ENCODE data around the gene MTHFSD.

The MTHFSD gene

DNA sequence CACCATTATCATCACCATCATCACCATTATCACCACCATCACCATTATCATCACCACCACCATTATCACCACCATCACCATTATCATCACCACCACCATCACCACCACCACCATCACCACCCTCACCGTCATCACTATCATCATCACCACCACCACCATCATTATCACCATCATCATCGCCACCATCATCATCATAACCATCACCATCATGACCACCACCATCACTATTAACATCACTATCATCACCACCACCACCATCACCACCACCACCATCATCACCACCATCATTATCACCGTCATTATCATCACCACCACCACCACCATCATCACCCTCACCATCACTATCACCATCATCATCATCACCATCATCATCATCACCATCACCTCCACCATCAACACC is 32.5 kb upstream of the MTHFSD start:
- H3K27ac ChIP-seq: no peak overlapping the region
- TF ChIP-seq CTCF (conservative IDR thresholded peaks at IDR 0.05): no peak

GRCh38 chr16:86585821-86586611 is 31.0 kb upstream of the MTHFSD start:
- no peak for TF ChIP-seq CTCF (conservative IDR thresholded peaks at IDR 0.05)
- no peak overlapping the region for H3K27ac ChIP-seq

- no peak overlapping the region for H3K27ac ChIP-seq
- TF ChIP-seq CTCF (conservative IDR thresholded peaks at IDR 0.05): no peak
Observed at GRCh38 chr16:86584726-86585721, 30.0 kb upstream of the MTHFSD start.

DNA sequence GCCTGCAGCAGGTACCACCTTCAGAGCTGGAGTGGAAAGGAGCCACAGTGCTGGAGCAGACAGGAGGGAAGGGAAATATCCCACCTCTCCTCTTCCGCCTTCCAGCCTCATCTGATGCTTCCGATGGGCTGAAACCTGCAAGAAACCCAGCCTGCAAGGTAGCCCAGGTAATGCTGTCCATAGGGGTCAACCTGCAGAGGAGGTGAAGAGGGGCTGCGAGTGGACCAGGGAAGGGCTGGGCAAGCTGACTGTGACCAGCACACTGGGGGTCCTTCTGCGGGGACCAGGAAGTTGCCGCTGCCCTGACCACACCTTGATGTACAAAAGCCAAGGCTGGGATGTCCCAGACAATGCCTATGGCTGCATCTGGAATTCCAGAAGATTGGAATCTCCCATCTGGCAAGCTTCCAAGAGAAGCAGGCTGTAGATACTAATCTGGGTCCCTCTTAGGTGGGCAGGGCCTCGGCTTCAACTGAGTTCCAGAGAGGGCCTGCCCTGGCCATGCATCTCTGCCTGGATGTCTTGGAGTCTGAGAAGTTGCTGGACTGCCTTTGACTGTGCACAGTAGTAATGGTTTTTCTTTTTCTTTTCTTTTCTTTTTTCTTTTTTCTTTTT is 29.1 kb upstream of the MTHFSD start:
- TF ChIP-seq CTCF (conservative IDR thresholded peaks at IDR 0.05): no peak
- H3K27ac ChIP-seq: no peak overlapping the region

DNA sequence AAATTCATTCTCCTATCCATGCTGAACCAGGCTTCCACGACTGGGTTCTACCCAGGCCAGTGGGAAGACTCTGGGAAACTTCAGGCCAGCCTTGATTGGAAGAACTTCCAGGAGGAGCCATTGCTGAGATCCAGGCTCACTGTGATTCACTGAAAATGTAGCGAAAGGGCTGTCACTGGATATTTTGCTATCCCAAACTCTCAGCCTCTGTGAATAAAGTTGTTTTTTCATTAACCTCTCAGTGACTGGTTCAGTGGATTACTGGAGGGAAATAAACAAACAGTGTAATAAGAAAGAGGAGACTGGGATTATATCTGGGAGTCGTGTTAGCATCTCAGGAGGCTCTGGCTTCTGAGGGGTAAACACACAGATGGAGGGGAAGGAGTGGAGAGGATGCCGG is 26.4 kb upstream of the MTHFSD start:
- H3K27ac ChIP-seq: no peak overlapping the region
- no peak for TF ChIP-seq CTCF (conservative IDR thresholded peaks at IDR 0.05)

- TF ChIP-seq CTCF (conservative IDR thresholded peaks at IDR 0.05): no peak
- H3K27ac ChIP-seq: no peak overlapping the region
Observed at GRCh38 chr16:86580791-86581170, 25.7 kb upstream of the MTHFSD start.

Measured in VCaP (cell line).